Breast epithelium (tissue), 4 donors: Measurements from ENCODE around the gene INTS15. TPM values are rescaled to one million over a fixed set of nuclear protein-coding genes. Genes with fewer than 3 reads are reported as not detected.

ENCODE experiments used
- DNase-seq, 2 donors: peaks; one replicate each; pipeline ENCODE4 v3.0.0-alpha.2; 2019; ENCODE audit warnings: low spot score in 2 of 2
- H3K27ac ChIP-seq, 2 donors: fragments of 200-600 bp; sonication (generic) in 1 of 2; one replicate each; pipeline ENCODE4 v1.5.1; 2016 to 2019; ENCODE audit warnings: mild to moderate bottlenecking in 1 of 2
- H3K27me3 ChIP-seq, 2 donors: fragments of 200-600 bp; sonication (generic) in 1 of 2; one replicate each; pipeline versions ENCODE4 v1.5.1 to v1.6.0; 2017 to 2019; ENCODE audit warnings: control low read depth in 1 of 2, mild to moderate bottlenecking in 1 of 2
- H3K36me3 ChIP-seq: fragments of 200-600 bp; one replicate; pipeline ENCODE4 v1.5.1; 2019
- H3K4me1 ChIP-seq, 2 donors: fragments of 200-600 bp; sonication (generic); one replicate each; pipeline ENCODE4 v1.5.1; 2016 to 2019; ENCODE audit warnings: control low read depth in 1 of 2
- H3K4me3 ChIP-seq, 3 donors: fragments of 200-600 bp; sonication (generic); 1 replicate in 2 of 3; 2 replicates in 1 of 3; pipeline ENCODE4 v1.5.1; 2016 to 2019; ENCODE audit warnings: mild to moderate bottlenecking in 3 of 3, moderate library complexity in 2 of 3
- H3K9me3 ChIP-seq, 2 donors: fragments of 200-600 bp; sonication (generic) in 1 of 2; one replicate each; pipeline ENCODE4 v1.5.1; 2016 to 2019; ENCODE audit warnings: control low read depth in 1 of 2
- CTCF ChIP-seq, 3 donors: fragments of 450-650 bp; IDR thresholded peaks; one replicate each; pipeline ENCODE4 v1.5.1; 2016 to 2017; ENCODE audit warnings: antibody characterized with exemption in 3 of 3, mild to moderate bottlenecking in 3 of 3, moderate library complexity in 3 of 3
- POLR2A ChIP-seq: fragments of 450-650 bp; IDR thresholded peaks from one replicate; pipeline ENCODE4 v1.6.1; 2016; ENCODE audit warnings: antibody characterized with exemption, mild to moderate bottlenecking, moderate library complexity
- POLR2AphosphoS5 ChIP-seq, 3 donors: sonication (generic); formaldehyde crosslinking; IDR thresholded peaks; one replicate each; pipeline ENCODE4 v1.6.1; 2017; ENCODE audit warnings: antibody characterized with exemption in 3 of 3
- intact Hi-C: fragments of 100-400 bp; cut with DNase I; formaldehyde crosslinking; loops from one replicate; pipeline ENCODE4 v1.15.1; 2023; ENCODE audit warnings: low total_unique reads
- total RNA-seq, 3 donors: library from RNA; depleted of rRNA; stranded (reverse); fragments of >200 nt; gene quantifications; one replicate each; pipeline ENCODE4 v1.1.0, GENCODE V29; 2016

Gene INTS15
- total RNA-seq, 3 donors from 2014 or later: 22.9 to 36.4 (median 28.2) TPM

GRCh38 chr7:6589151-6589828, 531 bp upstream of the INTS15 start:
- no peak for DNase-seq
- H3K27ac ChIP-seq: peak overlapping the region; percentile 69 to 79
- no peaks in the 10 kb centered on the region for H3K27me3 ChIP-seq
- H3K4me3 ChIP-seq: peak overlapping the region; percentile 61 to 90 (median 83)
- no peaks in the 10 kb centered on the region for H3K9me3 ChIP-seq
- no peaks in the 10 kb centered on the region for H3K36me3 ChIP-seq
- TF ChIP-seq POLR2A (no peak), POLR2AphosphoS5 (IDR thresholded peaks at IDR 0.05) (no peak), CTCF (IDR thresholded peaks at IDR 0.05) (no peak)
- peaks cover 0 to 2% of the 10 kb centered on the region in 2 donors for H3K4me1 ChIP-seq
- intact Hi-C loops: no loop called here

- Histone ChIP-seq H3K27me3 (no peaks in the 10 kb centered on the region), H3K9me3 (no peaks in the 10 kb centered on the region), H3K27ac (peak overlapping the region; percentile 74 to 79), H3K4me1 (peaks cover 0 to 2% of the 10 kb centered on the region in 2 donors), H3K36me3 (no peaks in the 10 kb centered on the region), H3K4me3 (peak overlapping the region; percentile 61 to 90 (median 83))
- intact Hi-C loops: no loop called here
- DNase-seq: no peak
- TF ChIP-seq CTCF (IDR thresholded peaks at IDR 0.05) (no peak), POLR2AphosphoS5 (IDR thresholded peaks at IDR 0.05) (no peak), POLR2A (no peak)
Observed at GRCh38 chr7:6590645-6591110, 857 bp downstream of the INTS15 start.

- no peak for DNase-seq
- H3K36me3 ChIP-seq: peaks cover 8% of the 10 kb centered on the region
- no peaks in the 10 kb centered on the region for H3K27me3 ChIP-seq
- no peaks in the 10 kb centered on the region for H3K4me1 ChIP-seq
- H3K27ac ChIP-seq: no peak overlapping the region
- intact Hi-C loops: no loop called here
- no peaks in the 10 kb centered on the region for H3K9me3 ChIP-seq
- TF ChIP-seq CTCF (IDR thresholded peaks at IDR 0.05) (no peak), POLR2A (no peak), POLR2AphosphoS5 (IDR thresholded peaks at IDR 0.05) (no peak)
- no peak overlapping the region for H3K4me3 ChIP-seq
Observed at GRCh38 chr7:6600093-6600492, 10.3 kb downstream of the INTS15 start.

GRCh38 chr7:6604458-6604857, 14.6 kb downstream of the INTS15 start:
- no peak for DNase-seq
- Histone ChIP-seq H3K36me3 (peaks cover 8% of the 10 kb centered on the region), H3K9me3 (no peaks in the 10 kb centered on the region), H3K4me1 (no peaks in the 10 kb centered on the region), H3K4me3 (no peak overlapping the region), H3K27me3 (no peaks in the 10 kb centered on the region), H3K27ac (no peak overlapping the region)
- intact Hi-C loops: no loop called here
- TF ChIP-seq POLR2AphosphoS5 (IDR thresholded peaks at IDR 0.05) (no peak), POLR2A (no peak), CTCF (IDR thresholded peaks at IDR 0.05) (no peak)

GRCh38 chr7:6606866-6607583, 17.2 kb downstream of the INTS15 start:
- TF ChIP-seq POLR2AphosphoS5 (IDR thresholded peaks at IDR 0.05) (no peak), CTCF (IDR thresholded peaks at IDR 0.05) (no peak), POLR2A (no peak)
- no peak overlapping the region for H3K27ac ChIP-seq
- DNase-seq: no peak
- no peaks in the 10 kb centered on the region for H3K27me3 ChIP-seq
- no peak overlapping the region for H3K4me3 ChIP-seq
- intact Hi-C loops: no loop called here
- H3K4me1 ChIP-seq: no peaks in the 10 kb centered on the region
- no peaks in the 10 kb centered on the region for H3K9me3 ChIP-seq
- H3K36me3 ChIP-seq: no peaks in the 10 kb centered on the region
